HG03066 (cell line): ENCODE data around the gene MEF2C.

Source experiments
- ATAC-seq: cut with Tn5 transposase; IDR thresholded peaks from one replicate; pipeline ENCODE4 v1.9.1; 2021; ENCODE audit warnings: low read depth; ENCODE audit not compliant: unreplicated experiment

MEF2C gene

GRCh38 chr5:88889189-88890069 lies 6.4 kb upstream of the MEF2C start:
- no peak for ATAC-seq

- ATAC-seq = no peak
These were observed 5.8 kb upstream of the MEF2C start for GRCh38 chr5:88888848-88889188.

- ATAC-seq = no peak
These were observed 5.3 kb upstream of the MEF2C start for GRCh38 chr5:88888291-88888690.

GRCh38 chr5:88887342-88887741 lies 4.4 kb upstream of the MEF2C start:
- ATAC-seq = no peak

GRCh38 chr5:88886746-88887341 lies 3.9 kb upstream of the MEF2C start:
- no peak for ATAC-seq

- no peak for ATAC-seq
These were observed 3.3 kb upstream of the MEF2C start for GRCh38 chr5:88886252-88886651.

GRCh38 chr5:88885002-88885401 lies 2.0 kb upstream of the MEF2C start:
- no peak for ATAC-seq

- no peak for ATAC-seq
These were observed 1.6 kb upstream of the MEF2C start for GRCh38 chr5:88884608-88884877.

GRCh38 chr5:88883836-88884607 lies 1.0 kb upstream of the MEF2C start:
- peak; percentile 11 for ATAC-seq

- no peak for ATAC-seq
These were observed 527 bp downstream of the MEF2C start for GRCh38 chr5:88882276-88883038.

GRCh38 chr5:88881571-88881971 lies 1.4 kb downstream of the MEF2C start:
- ATAC-seq = no peak

GRCh38 chr5:88880201-88880600 lies 2.8 kb downstream of the MEF2C start:
- ATAC-seq = no peak

GRCh38 chr5:88879724-88880123 lies 3.3 kb downstream of the MEF2C start:
- ATAC-seq = no peak

- no peak for ATAC-seq
These were observed 4.0 kb downstream of the MEF2C start for GRCh38 chr5:88878976-88879375.

GRCh38 chr5:88877826-88878225 lies 5.2 kb downstream of the MEF2C start:
- no peak for ATAC-seq

- ATAC-seq = no peak
These were observed 6.3 kb downstream of the MEF2C start for GRCh38 chr5:88876714-88877113.

GRCh38 chr5:88875341-88876234 lies 7.4 kb downstream of the MEF2C start:
- ATAC-seq = no peak

- no peak for ATAC-seq
These were observed 9.5 kb downstream of the MEF2C start for GRCh38 chr5:88873447-88873846.

GRCh38 chr5:88872971-88873370 lies 10.0 kb downstream of the MEF2C start:
- no peak for ATAC-seq

- no peak for ATAC-seq
These were observed 12.7 kb downstream of the MEF2C start for GRCh38 chr5:88870285-88870684.
